B cell (primary cell): Measurements from ENCODE around the gene COL4A6.

Source experiments
- CTCF ChIP-seq: fragments of 200-600 bp; IDR thresholded peaks from one replicate; pipeline ENCODE4 v1.8.0; 2022; ENCODE audit warnings: antibody characterized with exemption, mild to moderate bottlenecking
- EZH2 ChIP-seq: IDR thresholded peaks from 2 replicates; pipeline ENCODE4 v1.6.1; 2012; ENCODE audit warnings: borderline replicate concordance, low read depth, mild to moderate bottlenecking, moderate library complexity, low read length; ENCODE audit not compliant: insufficient read depth, poor library complexity, severe bottlenecking

DNA sequence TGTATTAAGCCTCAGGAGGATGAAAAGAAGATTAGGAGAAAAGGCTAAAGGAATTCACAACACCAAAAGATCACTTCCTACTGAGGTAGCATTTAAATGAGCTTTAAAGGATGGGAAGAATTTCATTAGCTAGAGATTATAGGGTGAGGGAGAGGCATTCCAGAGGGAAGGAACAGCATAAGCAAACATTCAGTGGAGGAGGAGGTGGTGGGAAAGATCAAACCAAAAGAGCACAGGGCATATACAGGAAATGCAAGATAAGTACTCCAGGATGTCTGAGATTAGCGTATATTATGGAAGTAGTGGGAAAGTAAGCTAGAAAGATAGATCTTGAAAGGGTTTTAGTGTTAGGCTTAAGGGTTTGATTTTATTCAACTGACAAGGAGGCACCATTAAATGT lies 84.8 kb downstream of the COL4A6 start:
- TF ChIP-seq EZH2 (no peak), CTCF (no peak)
